ENCODE data around the gene KMT2E.
"Not testable (repeated sequence)": the region's sequence is repeated elsewhere in the genome, so short reads cannot be mapped to it uniquely, and the experiment has no call there.

Gene KMT2E

GRCh38 chr7:104983076-104983577 is 30.9 kb upstream of the KMT2E start:
- DNase-seq (ENCODE audit: low read depth), result no peak

- peak; percentile 68 for DNase-seq (ENCODE audit: low read depth)
Measured at GRCh38 chr7:104983578-104984539, 30.1 kb upstream of the KMT2E start.

GRCh38 chr7:104984585-104985258 is 29.3 kb upstream of the KMT2E start:
- DNase-seq (ENCODE audit: low read depth), result no peak

GRCh38 chr7:104985259-104985617 is 28.8 kb upstream of the KMT2E start:
- DNase-seq (ENCODE audit: low read depth), result no peak

GRCh38 chr7:104986628-104987259 is 27.3 kb upstream of the KMT2E start:
- no peak for DNase-seq (ENCODE audit: low read depth)

DNA sequence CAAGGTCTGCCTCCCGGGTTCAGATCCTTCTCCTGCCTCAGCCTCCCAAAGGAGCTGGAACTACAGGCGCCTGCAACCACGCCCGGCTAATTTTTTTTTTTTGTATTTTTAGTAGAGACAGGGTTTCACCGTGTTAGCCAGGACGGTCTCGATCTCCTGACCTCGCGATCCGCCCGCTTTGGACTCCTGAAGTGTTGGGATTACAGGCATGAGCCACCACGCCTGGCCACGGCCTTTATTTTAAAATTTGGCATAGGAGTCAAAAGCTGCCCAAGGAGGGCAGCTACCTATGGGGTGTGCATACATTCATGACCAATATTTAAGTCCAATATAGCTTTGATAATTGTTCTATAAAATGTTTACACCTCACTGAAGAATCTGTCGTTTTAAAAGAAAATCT is 26.6 kb upstream of the KMT2E start:
- not testable (repeated sequence) for DNase-seq (ENCODE audit: low read depth)

DNA sequence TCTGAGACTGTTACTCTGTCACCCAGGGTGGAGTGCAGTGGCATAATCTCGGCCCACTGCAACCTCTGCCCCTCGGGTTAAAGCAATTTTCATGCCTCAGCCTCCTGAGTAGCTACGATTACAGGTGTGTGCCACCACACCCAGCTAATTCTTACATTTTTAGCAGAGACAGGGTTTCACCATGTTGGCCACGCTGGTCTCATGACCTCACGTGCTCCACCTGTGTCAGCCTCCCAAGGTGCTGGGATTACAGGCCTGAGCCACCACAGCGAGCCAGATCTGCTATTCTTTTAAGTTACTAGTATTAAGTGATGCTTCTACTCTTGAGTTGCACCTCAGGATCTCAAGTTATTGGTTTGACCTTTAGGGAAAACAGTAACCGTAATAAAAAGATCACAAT is 23.0 kb upstream of the KMT2E start:
- DNase-seq (ENCODE audit: low read depth), result no peak

- no peak for DNase-seq (ENCODE audit: low read depth)
Measured at GRCh38 chr7:104992306-104992705, 21.7 kb upstream of the KMT2E start.

- DNase-seq (ENCODE audit: low read depth), result no peak
Measured at GRCh38 chr7:104993217-104993862, 20.7 kb upstream of the KMT2E start.

DNA sequence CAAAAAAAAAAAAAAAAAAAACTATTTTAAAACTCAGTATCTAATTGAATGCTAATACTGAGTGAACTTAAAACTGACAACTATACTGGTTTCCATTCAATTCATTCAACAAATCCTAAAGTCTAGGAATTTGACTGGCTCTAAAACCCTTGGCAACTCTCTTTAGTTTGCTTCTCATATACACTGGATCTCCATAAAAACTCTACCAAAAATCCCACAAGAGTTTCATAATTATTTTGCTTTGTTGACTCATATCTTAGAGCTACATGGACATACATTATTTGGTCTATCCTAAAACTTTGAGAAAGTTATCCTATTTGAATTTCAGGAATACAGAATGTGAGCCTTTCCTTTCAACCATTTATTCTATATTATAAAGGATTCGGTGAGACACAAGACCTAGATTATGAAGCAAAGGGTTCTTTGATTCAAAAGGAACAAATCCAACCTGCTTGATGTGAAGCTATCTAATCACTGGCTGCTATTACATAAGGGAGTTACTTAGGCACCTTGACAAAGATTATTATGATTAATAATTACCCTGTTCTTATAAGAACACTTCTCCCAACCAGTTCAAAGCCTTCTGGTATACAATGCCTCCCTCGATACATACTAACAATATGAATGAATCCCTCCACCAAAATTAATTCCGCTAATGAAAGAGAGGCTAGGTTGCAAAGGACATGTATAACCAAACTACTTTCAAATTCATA is 15.8 kb upstream of the KMT2E start:
- DNase-seq (ENCODE audit: low read depth), result no peak

- DNase-seq (ENCODE audit: low read depth), result no peak
Measured at GRCh38 chr7:105000200-105000599, 13.8 kb upstream of the KMT2E start.

GRCh38 chr7:105000927-105001336 is 13.1 kb upstream of the KMT2E start:
- DNase-seq (ENCODE audit: low read depth), result no peak

DNA sequence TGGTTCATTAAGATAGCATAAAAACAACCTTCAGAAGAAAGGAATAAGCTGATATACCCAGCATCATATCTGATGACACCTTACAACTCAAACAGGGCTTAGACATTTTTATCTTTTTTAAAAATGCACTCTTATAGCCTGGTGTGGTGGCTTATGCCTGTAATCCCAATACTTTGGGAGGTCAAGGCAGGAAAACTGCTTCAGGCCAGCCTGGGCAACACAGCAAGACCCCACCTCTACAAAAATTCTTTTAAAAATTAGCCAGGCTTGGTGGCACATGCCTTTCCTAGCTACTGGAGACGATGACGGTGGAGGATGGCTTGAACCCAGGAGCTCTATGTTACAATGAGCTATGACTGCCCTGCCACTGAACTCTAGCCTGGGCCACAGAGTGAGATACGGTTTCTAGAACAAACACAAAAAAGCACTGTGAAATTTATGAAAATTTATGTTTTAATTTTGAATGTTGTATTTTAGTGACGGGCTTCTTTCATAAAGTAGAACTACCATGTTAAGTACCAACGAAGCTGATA is 12.3 kb upstream of the KMT2E start:
- no peak for DNase-seq (ENCODE audit: low read depth)

DNA sequence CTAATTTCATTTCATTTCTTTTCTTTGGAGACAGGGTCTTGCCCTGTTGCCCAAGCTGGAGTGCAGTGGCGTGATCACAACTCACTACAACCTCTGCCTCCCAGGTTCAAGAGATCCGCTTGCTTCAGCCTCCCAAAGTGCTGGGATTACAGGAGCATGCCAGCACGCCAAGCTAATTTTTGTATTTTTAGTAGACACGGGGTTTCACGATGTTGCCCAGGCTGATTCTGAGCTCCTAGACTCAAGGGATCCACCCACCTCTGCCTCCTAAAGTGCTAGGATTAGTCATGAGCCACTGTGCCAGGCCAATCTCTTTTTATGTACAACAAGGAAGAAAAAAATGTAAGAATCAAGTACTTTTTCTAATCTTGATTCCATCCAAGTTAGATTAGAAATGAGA is 10.7 kb upstream of the KMT2E start:
- no peak for DNase-seq (ENCODE audit: low read depth)

- DNase-seq (ENCODE audit: low read depth), result no peak
Measured at GRCh38 chr7:105003872-105004510, 10.0 kb upstream of the KMT2E start.

GRCh38 chr7:105005006-105005405 is 9.0 kb upstream of the KMT2E start:
- not testable (repeated sequence) for DNase-seq (ENCODE audit: low read depth)

DNA sequence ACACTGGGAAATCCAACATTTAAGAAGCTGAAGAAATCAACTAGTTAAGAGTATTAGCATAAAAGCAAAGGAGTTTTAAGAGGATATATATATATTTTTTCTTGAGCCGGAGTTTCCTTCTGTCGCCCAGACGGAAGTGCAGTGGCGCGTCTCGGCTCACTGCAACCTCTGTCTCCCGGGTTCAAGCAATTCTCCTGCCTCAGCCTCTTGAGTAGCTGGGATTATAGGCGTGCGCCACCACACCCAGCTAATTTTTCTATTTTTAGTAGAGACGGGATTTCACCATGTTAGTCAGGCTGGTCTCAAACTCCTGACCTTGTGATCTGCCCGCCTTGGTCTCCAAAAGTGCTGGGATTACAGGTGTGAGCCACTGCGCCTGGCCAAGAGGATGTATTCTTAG is 8.5 kb upstream of the KMT2E start:
- not testable (repeated sequence) for DNase-seq (ENCODE audit: low read depth)

DNA sequence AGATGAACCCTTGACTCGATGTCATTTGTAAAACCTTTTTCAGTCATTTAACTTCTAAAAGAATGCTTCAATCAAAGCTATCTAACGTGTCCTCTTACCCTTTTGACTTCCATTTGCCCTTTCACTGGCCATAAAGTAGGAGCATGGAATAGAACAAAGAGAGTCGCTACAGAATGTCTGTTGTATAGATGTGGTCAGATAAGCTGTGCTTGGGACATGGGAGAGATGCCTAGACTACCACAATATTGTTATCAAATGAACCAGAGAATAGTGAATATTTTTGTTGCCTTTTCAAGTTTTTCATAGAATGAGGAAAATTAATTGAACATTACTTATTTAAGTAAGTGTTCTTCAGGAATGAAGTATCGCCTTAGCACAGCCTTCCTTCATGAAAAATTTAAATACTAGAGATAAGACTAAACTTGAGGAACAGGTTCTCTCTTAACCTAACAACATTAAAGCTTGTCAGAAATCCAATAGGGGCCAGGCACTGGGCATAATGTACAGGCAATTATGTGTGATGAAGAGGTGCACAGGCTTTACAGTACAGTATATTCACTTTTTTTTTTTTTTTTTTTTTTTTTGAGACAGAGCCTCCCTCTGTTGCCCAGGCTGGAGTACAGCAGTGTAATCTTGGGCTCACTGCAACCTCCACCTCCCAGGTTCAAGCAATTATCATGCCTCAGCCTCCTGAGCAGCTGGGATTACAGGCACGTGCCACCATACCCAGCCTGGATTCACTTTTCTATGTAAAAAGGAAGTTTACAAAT is 7.5 kb upstream of the KMT2E start:
- peak; percentile 54 for DNase-seq (ENCODE audit: low read depth)

- no peak for DNase-seq (ENCODE audit: low read depth)
Measured at GRCh38 chr7:105007298-105007697, 6.7 kb upstream of the KMT2E start.

All from CMK (cell line).